Measurements from ENCODE around the gene VAMP2. TPM values are rescaled to one million over a fixed set of nuclear protein-coding genes. Genes with fewer than 3 reads are reported as not detected.
A peak's percentile ranks its signal among the peaks of the same experiment; 100 is the strongest.

The VAMP2 gene
- total and polyA plus RNA-seq, 10 of the 15 experiments (the other 5 are each of a cell fraction or from before 2014, with no cell fraction given), result 3.0 to 35.2 (median 25.0) TPM

GRCh38 chr17:8125154-8125946 lies 37.4 kb downstream of the VAMP2 start (continued):
- TF ChIP-seq ZNF687 (IDR thresholded peaks at IDR 0.05) (0 out of 2 replicates have a peak, but pooled peaks have one; percentile 28), TCF12 (IDR thresholded peaks at IDR 0.05; ENCODE audit: low read depth, low read length) (0 out of 2 replicates have a peak, but pooled peaks have one; percentile 28), KLF5 (IDR thresholded peaks at IDR 0.05; ENCODE audit: partially characterized antibody) (peak; percentile 29), MEF2B (IDR thresholded peaks at IDR 0.05; ENCODE audit: partially characterized antibody, poor library complexity, severe bottlenecking) (no peak), ZBTB11 (CRISPR knock-in tag; IDR thresholded peaks at IDR 0.05) (peak; percentile 48), SP1 (IDR thresholded peaks at IDR 0.05; ENCODE audit: low read depth, low read length) (no peak), SIN3A (IDR thresholded peaks at IDR 0.05; ENCODE audit: low read depth, low read length) (0 out of 2 replicates have a peak, but pooled peaks have one; percentile 57), RELA (IDR thresholded peaks at IDR 0.05; ENCODE audit: borderline replicate concordance, partially characterized antibody) (peak; percentile 72), IKZF2 (IDR thresholded peaks at IDR 0.05) (peak; percentile 30 to 34; a peak in 2 of 4 replicates), SMAD1 (IDR thresholded peaks at IDR 0.05; ENCODE audit: low read depth, partially characterized antibody) (no peak), SREBF2 (IDR thresholded peaks at IDR 0.05; ENCODE audit: low read length) (peak; percentile 97), GATAD2B (conservative IDR thresholded peaks at IDR 0.05; ENCODE audit: low read depth) (peak; percentile 40; the same call in 1 of the 2 replicates), ZBTB40 (IDR thresholded peaks at IDR 0.05; ENCODE audit: borderline replicate concordance) (peak; percentile 86), BACH1 (IDR thresholded peaks at IDR 0.05; ENCODE audit: borderline replicate concordance) (peak; percentile 59; the same call in 1 of the 2 replicates), TARDBP (IDR thresholded peaks at IDR 0.05; ENCODE audit: borderline replicate concordance) (peak; percentile 98)

Measured in GM12878 (cell line).